Spinal cord (tissue), 10 donors: Measurements from ENCODE around the gene PC. TPM values are rescaled to one million over a fixed set of nuclear protein-coding genes. Genes with fewer than 3 reads are reported as not detected.
A peak's percentile ranks its signal among the peaks of the same experiment; 100 is the strongest.
"Not testable (repeated sequence)": the region's sequence is repeated elsewhere in the genome, so short reads cannot be mapped to it uniquely, and the experiment has no call there.

Experiments used
- DNase-seq, 6 donors: peaks; one replicate each; pipeline versions ENCODE4 v3.0.0 to v3.0.0-alpha.2; 2013 to 2015; ENCODE audit warnings: low spot score in 6 of 6, low read depth in 4 of 6
- H3K27ac ChIP-seq: one replicate; pipeline ENCODE4 v1.5.1; 2013; ENCODE audit warnings: low read depth, low read length, control low read depth
- H3K27me3 ChIP-seq: one replicate; pipeline ENCODE4 v1.6.1; 2013; ENCODE audit warnings: low read length; ENCODE audit not compliant: control insufficient read depth, insufficient read depth
- H3K36me3 ChIP-seq: one replicate; pipeline ENCODE4 v1.6.1; 2013; ENCODE audit warnings: low read length; ENCODE audit not compliant: control insufficient read depth, insufficient read depth
- H3K4me1 ChIP-seq: one replicate; pipeline ENCODE4 v1.6.1; 2013; ENCODE audit warnings: low read length; ENCODE audit not compliant: control insufficient read depth, insufficient read depth
- H3K4me3 ChIP-seq: one replicate; pipeline ENCODE4 v1.5.1; 2013; ENCODE audit warnings: low read depth, low read length, control low read depth
- H3K9me3 ChIP-seq: one replicate; pipeline ENCODE4 v1.6.1; 2013; ENCODE audit warnings: low read length; ENCODE audit not compliant: control insufficient read depth, insufficient read depth
- WGBS: methylation state at CpG from one replicate; pipeline ENCODE4 v1.1.5; 2013; ENCODE audit warnings: missing lambda C conversion rate; ENCODE audit not compliant: insufficient coverage; 5-methylcytosine and 5-hydroxymethylcytosine counted together
- polyA plus RNA-seq, 2 donors: library from polyadenylated mRNA; unstranded; fragments of 120-200 nt; gene quantifications; one replicate each; pipeline ENCODE4 v1.2.1, GENCODE V29; 2013; ENCODE audit not compliant: insufficient read length in 2 of 2
- total RNA-seq, 2 donors: library from RNA; depleted of rRNA in 1 of 2; stranded (reverse); fragments of 120-200 nt in 1 of 2; fragments of >200 nt in 1 of 2; gene quantifications; one replicate each; pipeline versions ENCODE4 v1.2.3 to v1.2.4, GENCODE V29; 2013 to 2014
- donor health status: healthy.

PC gene
- total and polyA plus RNA-seq, 4 donors: 33.9 to 71.8 (median 54.5) TPM

- Histone ChIP-seq H3K27ac (no peak overlapping the region), H3K9me3 (no peaks in the 10 kb centered on the region), H3K4me1 (no peaks in the 10 kb centered on the region), H3K4me3 (no peak overlapping the region), H3K27me3 (no peaks in the 10 kb centered on the region), H3K36me3 (no peaks in the 10 kb centered on the region)
- WGBS: 86% methylated on average over 6 of the region's 8 CpGs
- no peak for DNase-seq
Measured at GRCh38 chr11:66996609-66997273, 38.6 kb upstream of the PC start.

- no peaks in the 10 kb centered on the region for H3K4me1 ChIP-seq
- no peaks in the 10 kb centered on the region for H3K9me3 ChIP-seq
- H3K27ac ChIP-seq: no peak overlapping the region
- no peaks in the 10 kb centered on the region for H3K36me3 ChIP-seq
- no peak overlapping the region for H3K4me3 ChIP-seq
- DNase-seq: no peak
- H3K27me3 ChIP-seq: no peaks in the 10 kb centered on the region
- no CpG with 5 or more reads among the region's 2 CpGs for WGBS
Measured at GRCh38 chr11:66992041-66992440, 33.9 kb upstream of the PC start.

DNA sequence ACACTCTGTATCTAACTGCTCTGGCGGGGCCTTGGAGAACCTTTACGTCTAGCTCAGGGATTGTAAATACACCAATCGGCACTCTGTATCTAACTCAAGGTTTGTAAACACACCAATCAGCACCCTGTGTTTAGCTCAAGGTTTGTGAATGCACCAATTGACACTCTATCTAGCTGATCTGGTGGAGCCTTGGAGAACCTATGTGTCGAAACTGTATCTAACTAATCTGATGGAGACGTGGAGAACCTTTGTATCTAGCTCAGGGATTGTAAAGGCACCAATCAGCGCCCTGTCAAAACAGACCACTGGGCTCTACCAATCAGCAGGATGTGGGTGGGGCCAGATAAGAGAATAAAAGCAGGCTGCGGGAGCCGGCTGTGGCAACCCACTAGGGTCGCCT, 31.2 kb upstream of the PC start:
- H3K9me3 ChIP-seq, H3K27ac ChIP-seq, H3K36me3 ChIP-seq, H3K4me3 ChIP-seq, H3K27me3 ChIP-seq, H3K4me1 ChIP-seq, DNase-seq: not testable (repeated sequence)
- WGBS: 70% methylated on average over 4 of the region's 9 CpGs

- not testable (repeated sequence) for H3K36me3 ChIP-seq, H3K4me1 ChIP-seq, H3K27me3 ChIP-seq, DNase-seq, H3K9me3 ChIP-seq, H3K27ac ChIP-seq, H3K4me3 ChIP-seq
- 96% methylated on average over 23 of the region's 28 CpGs for WGBS
Measured at GRCh38 chr11:66988741-66989140, 30.6 kb upstream of the PC start.

DNA sequence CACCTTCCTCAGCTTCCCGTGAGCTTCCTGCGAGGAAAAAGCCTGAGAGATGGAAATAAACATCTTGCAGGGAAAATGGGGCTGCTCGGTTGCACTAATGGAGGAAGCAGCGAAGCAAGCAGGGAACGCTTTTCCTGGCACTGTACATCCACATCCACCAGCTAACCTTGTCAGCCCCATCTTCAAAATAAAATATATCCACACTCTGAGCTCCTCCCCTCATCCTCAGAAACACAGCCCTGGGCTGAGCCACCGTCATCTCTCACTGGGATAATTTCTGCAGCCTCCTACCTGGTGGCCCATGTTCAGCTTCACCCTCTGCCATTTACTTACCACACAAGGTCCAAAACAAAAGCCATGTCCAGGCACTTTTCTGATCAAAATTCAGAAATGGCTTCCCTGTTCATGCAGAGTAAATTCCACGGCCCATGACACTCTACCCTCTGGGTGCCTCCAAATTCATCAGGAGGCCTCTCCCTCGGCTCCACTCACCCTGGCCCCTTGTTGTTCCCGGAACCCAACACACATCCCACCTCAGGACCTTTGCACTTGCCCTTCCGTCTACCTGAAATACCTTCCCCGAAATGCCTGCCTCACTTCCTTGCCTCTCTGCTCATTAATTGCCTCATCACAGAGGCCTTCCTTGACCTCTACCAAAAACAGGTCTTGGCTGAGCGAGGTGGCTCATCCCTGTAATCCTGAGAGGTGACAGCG, 29.9 kb upstream of the PC start:
- 77% methylated on average over 10 of the region's 13 CpGs for WGBS
- peak in 1 of 6 donors; percentile 6 for DNase-seq
- no peaks in the 10 kb centered on the region for H3K4me1 ChIP-seq
- no peaks in the 10 kb centered on the region for H3K27me3 ChIP-seq
- H3K27ac ChIP-seq: no peak overlapping the region
- no peaks in the 10 kb centered on the region for H3K9me3 ChIP-seq
- no peak overlapping the region for H3K4me3 ChIP-seq
- no peaks in the 10 kb centered on the region for H3K36me3 ChIP-seq

DNA sequence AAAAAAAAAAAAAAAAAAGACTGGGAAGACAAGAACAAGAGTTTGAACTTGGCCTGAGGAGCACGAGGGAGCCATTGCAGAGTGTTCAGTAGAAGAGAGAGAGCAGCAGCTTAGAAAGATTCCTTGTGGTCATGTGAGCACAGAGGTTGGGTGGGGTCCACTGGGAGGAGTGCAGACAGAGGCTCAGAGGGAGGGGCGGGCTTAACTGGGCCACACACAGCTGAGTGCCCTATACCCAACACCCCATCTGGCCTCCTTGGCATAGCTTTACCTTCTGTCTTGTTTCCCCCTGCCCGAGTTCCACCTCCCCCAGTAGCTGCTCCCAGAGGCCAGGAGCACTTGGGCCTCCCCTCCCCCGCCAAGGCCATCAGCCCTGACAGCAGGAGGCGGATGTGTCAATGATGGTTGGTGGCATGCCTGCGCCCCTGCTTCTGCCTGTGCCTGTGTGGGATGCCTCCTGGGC, 29.0 kb upstream of the PC start:
- no peak overlapping the region for H3K27ac ChIP-seq
- WGBS: 49% methylated on average over 4 of the region's 6 CpGs
- no peaks in the 10 kb centered on the region for H3K9me3 ChIP-seq
- no peaks in the 10 kb centered on the region for H3K27me3 ChIP-seq
- DNase-seq: no peak
- no peaks in the 10 kb centered on the region for H3K4me1 ChIP-seq
- H3K4me3 ChIP-seq: no peak overlapping the region
- no peaks in the 10 kb centered on the region for H3K36me3 ChIP-seq

GRCh38 chr11:66986178-66986545, 28.0 kb upstream of the PC start:
- Histone ChIP-seq H3K27ac (no peak overlapping the region), H3K4me1 (peaks cover 3% of the 10 kb centered on the region), H3K9me3 (no peaks in the 10 kb centered on the region), H3K36me3 (no peaks in the 10 kb centered on the region), H3K27me3 (no peaks in the 10 kb centered on the region), H3K4me3 (no peak overlapping the region)
- DNase-seq: no peak
- WGBS: 91% methylated on average over 7 of the region's 7 CpGs

DNA sequence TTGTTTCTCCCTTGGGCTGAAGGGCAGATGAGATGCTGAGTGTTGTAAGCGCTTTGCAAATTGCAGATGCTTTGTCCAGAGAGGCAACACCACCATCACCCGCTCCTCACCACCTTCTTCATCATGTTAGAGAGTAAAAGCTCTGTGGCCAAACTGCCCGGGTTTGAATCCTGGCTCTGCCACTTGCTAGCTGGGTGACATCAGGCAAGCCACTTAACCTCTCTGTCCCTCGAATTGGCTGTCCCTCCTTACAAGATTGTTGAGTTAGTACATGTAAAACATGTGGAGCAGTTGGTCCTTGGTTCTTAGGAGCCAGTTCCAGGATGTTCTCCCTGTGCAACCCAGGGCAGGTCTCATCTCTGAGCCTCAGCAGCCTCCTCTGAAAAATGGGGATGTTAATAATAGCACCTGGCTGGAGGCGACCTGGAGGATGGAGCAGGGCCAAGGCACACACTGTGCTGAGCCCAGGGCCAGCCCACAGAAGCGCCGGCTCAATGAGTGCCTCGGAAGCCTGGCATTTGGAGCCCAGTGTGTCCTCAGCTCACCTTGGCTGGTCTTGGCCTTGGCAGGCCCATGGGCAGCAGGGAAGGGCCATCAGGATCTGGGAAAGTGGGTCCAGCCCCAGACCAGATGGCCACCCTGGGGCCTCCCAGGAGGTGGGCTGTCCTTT, 27.5 kb upstream of the PC start:
- Histone ChIP-seq H3K4me3 (no peak overlapping the region), H3K27ac (no peak overlapping the region), H3K9me3 (no peaks in the 10 kb centered on the region), H3K36me3 (no peaks in the 10 kb centered on the region), H3K27me3 (no peaks in the 10 kb centered on the region), H3K4me1 (peaks cover 3% of the 10 kb centered on the region)
- DNase-seq: no peak
- 74% methylated on average over 5 of the region's 8 CpGs for WGBS

GRCh38 chr11:66983275-66983924, 25.2 kb upstream of the PC start:
- WGBS: 95% methylated on average over 4 of the region's 5 CpGs
- Histone ChIP-seq H3K4me3 (no peak overlapping the region), H3K9me3 (no peaks in the 10 kb centered on the region), H3K36me3 (no peaks in the 10 kb centered on the region), H3K4me1 (peaks cover 3% of the 10 kb centered on the region), H3K27me3 (no peaks in the 10 kb centered on the region), H3K27ac (no peak overlapping the region)
- no peak for DNase-seq
